Neural progenitor cell (in vitro differentiated cells): Measurements from ENCODE around the gene GIMD1.

Experiments used
- EZH2 ChIP-seq: fragments of 200-600 bp; sonication (generic); IDR thresholded peaks from 2 replicates; pipeline ENCODE4 v1.6.1; 2017; ENCODE audit warnings: antibody characterized with exemption, mild to moderate bottlenecking, moderate library complexity
- EZH2phosphoT487 ChIP-seq: fragments of 200-600 bp; sonication (generic); IDR thresholded peaks from 2 replicates; pipeline ENCODE4 v1.6.1; 2017; ENCODE audit warnings: antibody characterized with exemption
- TF ChIP-seq, protein P1 (sequence below): fragments of 200-600 bp; sonication (generic); IDR thresholded peaks from 2 replicates; pipeline ENCODE4 v1.5.1; 2017; ENCODE audit warnings: antibody characterized with exemption, mild to moderate bottlenecking

DNA sequence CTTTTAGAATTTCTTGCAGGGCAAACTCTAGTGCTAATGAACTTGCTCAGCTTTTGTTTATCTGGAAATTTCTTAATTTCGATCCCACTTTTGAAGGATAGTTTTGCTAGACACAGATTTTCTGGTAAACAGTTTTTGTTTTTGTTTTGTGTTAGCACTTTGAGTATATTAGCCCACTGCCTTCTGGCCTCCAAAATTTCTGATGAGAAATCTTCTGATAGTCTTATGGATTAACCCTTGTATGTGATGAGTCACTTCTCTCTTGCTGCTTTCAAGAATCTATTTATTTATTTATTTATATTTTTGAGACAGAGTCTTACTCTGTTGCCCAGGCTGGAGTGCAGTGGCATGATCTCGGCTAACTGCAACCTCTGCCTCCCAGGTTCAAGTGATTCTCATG, 27.0 kb upstream of the GIMD1 start:
- TF ChIP-seq EZH2phosphoT487 (no peak), EZH2 (no peak)
- TF ChIP-seq, protein P1, sequence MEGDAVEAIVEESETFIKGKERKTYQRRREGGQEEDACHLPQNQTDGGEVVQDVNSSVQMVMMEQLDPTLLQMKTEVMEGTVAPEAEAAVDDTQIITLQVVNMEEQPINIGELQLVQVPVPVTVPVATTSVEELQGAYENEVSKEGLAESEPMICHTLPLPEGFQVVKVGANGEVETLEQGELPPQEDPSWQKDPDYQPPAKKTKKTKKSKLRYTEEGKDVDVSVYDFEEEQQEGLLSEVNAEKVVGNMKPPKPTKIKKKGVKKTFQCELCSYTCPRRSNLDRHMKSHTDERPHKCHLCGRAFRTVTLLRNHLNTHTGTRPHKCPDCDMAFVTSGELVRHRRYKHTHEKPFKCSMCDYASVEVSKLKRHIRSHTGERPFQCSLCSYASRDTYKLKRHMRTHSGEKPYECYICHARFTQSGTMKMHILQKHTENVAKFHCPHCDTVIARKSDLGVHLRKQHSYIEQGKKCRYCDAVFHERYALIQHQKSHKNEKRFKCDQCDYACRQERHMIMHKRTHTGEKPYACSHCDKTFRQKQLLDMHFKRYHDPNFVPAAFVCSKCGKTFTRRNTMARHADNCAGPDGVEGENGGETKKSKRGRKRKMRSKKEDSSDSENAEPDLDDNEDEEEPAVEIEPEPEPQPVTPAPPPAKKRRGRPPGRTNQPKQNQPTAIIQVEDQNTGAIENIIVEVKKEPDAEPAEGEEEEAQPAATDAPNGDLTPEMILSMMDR, result no peak
